Naive B cell (primary cell): ENCODE data around the gene GALNT9. TPM values are rescaled to one million over a fixed set of nuclear protein-coding genes. Genes with fewer than 3 reads are reported as not detected.
"Not testable (repeated sequence)": the region's sequence is repeated elsewhere in the genome, so short reads cannot be mapped to it uniquely, and the experiment has no call there.

Experiments
- ATAC-seq, 2 donors: fragments of 150-1000 bp; cut with Tn5 transposase; 2 replicates each; pipeline ENCODE4 v1.10.0; 2021; ENCODE audit warnings: low read depth in 2 of 2, mild to moderate bottlenecking in 2 of 2, moderate library complexity in 2 of 2
- DNase-seq: peaks from one replicate; pipeline ENCODE4 v3.0.0; 2022
- H3K27ac Mint-ChIP-seq, 6 donors: one replicate each; pipeline ENCODE4 v1.8.0; 2020 to 2022; ENCODE audit warnings: mild to moderate bottlenecking in 6 of 6, mixed read lengths in 6 of 6, moderate library complexity in 5 of 6, inconsistent platforms in 2 of 6
- H3K27me3 Mint-ChIP-seq, 3 donors: one replicate each; pipeline ENCODE4 v1.8.0; 2021 to 2022; ENCODE audit warnings: mixed read lengths in 3 of 3, mild to moderate bottlenecking in 1 of 3
- H3K36me3 Mint-ChIP-seq, 2 donors: one replicate each; pipeline ENCODE4 v1.8.0; 2020 to 2022; ENCODE audit warnings: mixed read lengths in 2 of 2, inconsistent platforms in 1 of 2, mild to moderate bottlenecking in 1 of 2
- H3K4me1 Mint-ChIP-seq, 3 donors: one replicate each; pipeline ENCODE4 v1.8.0; 2020 to 2022; ENCODE audit warnings: mixed read lengths in 3 of 3, inconsistent platforms in 1 of 3, mild to moderate bottlenecking in 1 of 3, moderate library complexity in 1 of 3
- H3K4me3 Mint-ChIP-seq, 8 donors: one replicate each; pipeline ENCODE4 v1.8.0; 2020 to 2022; ENCODE audit warnings: mild to moderate bottlenecking in 8 of 8, mixed read lengths in 8 of 8, moderate library complexity in 8 of 8, inconsistent platforms in 2 of 8
- H3K9me3 Mint-ChIP-seq, 7 donors: one replicate each; pipeline ENCODE4 v1.8.0; 2020 to 2022; ENCODE audit warnings: mixed read lengths in 7 of 7, mild to moderate bottlenecking in 5 of 7, inconsistent platforms in 2 of 7, moderate library complexity in 1 of 7
- polyA plus RNA-seq, 6 donors: library from polyadenylated mRNA; unstranded; fragments of 300-500 nt; fragmentation: Illumina TruSeq; gene quantifications; one replicate each; pipeline ENCODE4 v1.2.3, GENCODE V29; 2021; ENCODE audit warnings: low read depth in 6 of 6

GALNT9 gene
- polyA plus RNA-seq = 1 to 10 TPM in 1 of 6 donors, under 1 TPM in 2, not detected in 3; 0.43 to 3.0 (median 0.74) TPM

- peaks cover 0 to 9% (median 2%) of the 10 kb centered on the region in 3 donors for H3K4me1 Mint-ChIP-seq
- H3K27ac Mint-ChIP-seq = no peak within 1 kb of the TSS
- peak in 1 of 2 donors; percentile 21 for ATAC-seq
- peaks cover 0 to 6% (median 2%) of the 10 kb centered on the region in 7 donors for H3K9me3 Mint-ChIP-seq
- no peak for DNase-seq
- H3K27me3 Mint-ChIP-seq = peaks cover 39 to 75% (median 52%) of the 10 kb centered on the region in 3 donors
- peak within 1 kb of the TSS in 1 of 8 donors; percentile 51 for H3K4me3 Mint-ChIP-seq
- H3K36me3 Mint-ChIP-seq = peaks cover 0 to 8% of the 10 kb centered on the region in 2 donors
Measured at GRCh38 chr12:132329036-132329719, at the start of gene GALNT9. Gene GALNT9, minus strand, starts transcription at chr12:132329589. Its CDS starts 386 bp downstream, at chr12:132329203.

GRCh38 chr12:132379057-132379456 lies 49.7 kb upstream of the GALNT9 start:
- ATAC-seq, DNase-seq, H3K36me3 Mint-ChIP-seq, H3K27ac Mint-ChIP-seq, H3K4me1 Mint-ChIP-seq, H3K9me3 Mint-ChIP-seq, H3K4me3 Mint-ChIP-seq: not testable (repeated sequence)
- peaks cover 6 to 36% (median 34%) of the 10 kb centered on the region in 3 donors for H3K27me3 Mint-ChIP-seq

DNA sequence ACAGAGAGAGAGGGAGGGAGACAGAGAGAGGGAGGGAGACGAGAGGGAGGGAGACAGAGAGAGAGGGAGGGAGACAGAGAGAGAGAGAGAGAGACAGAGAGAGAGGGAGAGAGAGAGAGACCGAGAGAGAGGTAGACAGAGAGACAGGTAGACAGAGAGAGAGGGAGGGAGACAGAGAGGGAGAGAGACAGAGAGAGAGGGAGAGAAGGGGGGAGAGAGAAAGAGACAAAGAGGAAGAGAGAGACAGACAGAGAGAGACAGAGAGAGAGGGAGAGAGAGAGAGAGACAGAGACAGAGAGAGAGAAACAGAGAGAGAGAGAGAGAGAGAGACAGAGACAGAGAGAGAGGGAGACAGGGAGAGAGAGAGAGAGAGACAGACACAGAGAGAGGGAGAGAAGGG lies 47.8 kb upstream of the GALNT9 start:
- H3K27ac Mint-ChIP-seq = peak overlapping the region in 2 of 6 donors; percentile 37 to 83
- peaks cover 12 to 52% (median 51%) of the 10 kb centered on the region in 3 donors for H3K27me3 Mint-ChIP-seq
- DNase-seq (no peak), ATAC-seq (no peak)
- H3K9me3 Mint-ChIP-seq = peaks cover 0 to 4% (median 0%) of the 10 kb centered on the region in 7 donors
- no peaks in the 10 kb centered on the region for H3K4me1 Mint-ChIP-seq
- no peaks in the 10 kb centered on the region for H3K36me3 Mint-ChIP-seq
- peak overlapping the region in 1 of 8 donors; percentile 16 for H3K4me3 Mint-ChIP-seq

GRCh38 chr12:132376464-132376830 lies 47.1 kb upstream of the GALNT9 start:
- H3K36me3 Mint-ChIP-seq = no peaks in the 10 kb centered on the region
- peaks cover 13 to 57% (median 57%) of the 10 kb centered on the region in 3 donors for H3K27me3 Mint-ChIP-seq
- peak overlapping the region in 1 of 6 donors; percentile 85 for H3K27ac Mint-ChIP-seq
- peaks cover 0 to 8% (median under 1%) of the 10 kb centered on the region in 7 donors for H3K9me3 Mint-ChIP-seq
- DNase-seq = no peak
- H3K4me1 Mint-ChIP-seq = no peaks in the 10 kb centered on the region
- H3K4me3 Mint-ChIP-seq = no peak overlapping the region
- ATAC-seq = no peak

DNA sequence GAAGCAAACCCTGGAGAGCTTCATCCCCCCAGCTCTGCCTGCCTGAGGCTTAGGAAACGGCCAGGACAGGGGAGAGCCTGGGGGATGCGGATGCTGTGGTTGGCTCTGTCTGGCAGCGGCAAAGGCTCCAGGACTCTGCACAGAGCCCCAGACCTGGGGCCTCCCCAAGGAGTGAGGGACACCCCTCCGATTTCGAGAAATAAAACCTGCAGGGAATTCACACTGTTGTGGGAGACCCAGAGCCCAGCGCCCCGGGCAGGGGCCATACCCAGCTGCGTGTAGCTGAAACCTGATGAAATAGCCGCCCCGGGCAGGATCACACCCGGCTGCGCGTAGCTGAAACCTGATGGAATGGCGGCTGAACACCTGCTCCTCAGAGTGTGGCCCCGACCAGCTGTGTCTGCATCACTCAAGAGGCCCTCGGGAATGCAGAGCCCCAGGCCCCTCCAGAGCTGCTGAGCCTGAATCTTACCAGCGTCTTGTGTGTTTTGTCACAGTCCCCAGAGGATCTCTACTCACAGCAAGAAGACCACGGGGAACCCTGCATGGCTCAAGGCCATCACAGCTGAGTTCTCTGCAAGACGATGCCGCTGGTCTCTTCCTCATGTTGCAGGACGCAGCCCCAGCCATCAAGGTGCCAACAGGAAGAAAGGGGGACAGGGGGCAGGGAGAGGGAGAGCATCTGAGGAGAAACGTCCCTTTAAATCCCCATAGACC lies 46.5 kb upstream of the GALNT9 start:
- DNase-seq (no peak), ATAC-seq (no peak)
- Mint-ChIP-seq H3K27ac (no peak overlapping the region), H3K27me3 (peaks cover 19 to 63% (median 62%) of the 10 kb centered on the region in 3 donors), H3K4me3 (no peak overlapping the region), H3K36me3 (no peaks in the 10 kb centered on the region), H3K9me3 (peaks cover 0 to 10% (median 4%) of the 10 kb centered on the region in 7 donors), H3K4me1 (no peaks in the 10 kb centered on the region)

DNA sequence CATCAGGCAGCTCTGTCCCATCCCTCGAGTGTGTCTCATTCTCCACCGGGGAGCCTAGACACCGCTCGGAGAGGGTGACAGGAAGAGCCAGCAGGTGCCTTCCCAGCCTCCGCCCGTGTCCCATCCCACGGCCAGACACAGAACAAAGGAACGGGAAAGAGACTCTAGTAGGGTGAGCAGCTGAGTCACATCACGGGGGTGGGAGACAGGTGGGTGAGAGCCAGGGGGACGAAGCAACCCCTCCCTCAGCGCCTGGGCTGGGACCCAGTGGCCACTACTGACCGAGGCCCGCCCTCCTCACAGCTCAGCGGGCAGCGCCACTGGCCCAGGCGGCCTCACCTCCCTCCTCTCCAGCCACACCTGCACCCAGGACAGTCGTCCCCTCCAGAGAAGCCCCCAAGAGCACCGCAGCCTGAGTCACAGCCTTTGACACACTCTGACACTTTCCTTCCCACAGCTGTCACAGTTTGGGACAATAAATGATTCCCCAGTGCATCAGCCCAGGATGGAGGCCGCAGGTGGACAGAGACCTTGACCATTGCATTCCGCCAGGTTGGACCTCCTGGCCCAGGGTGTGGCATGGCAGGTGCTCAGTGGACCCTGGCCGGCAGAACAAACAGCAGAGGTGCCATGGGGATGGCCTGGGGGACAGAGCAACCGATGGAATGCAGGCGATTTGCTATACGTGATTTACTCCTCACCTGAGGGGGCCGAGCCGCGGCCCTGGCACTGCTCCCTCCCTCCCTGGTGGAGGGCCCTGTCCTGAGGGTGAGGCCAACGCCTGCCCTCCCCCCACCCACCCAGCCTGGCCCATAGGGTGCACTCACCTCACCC lies 45.4 kb upstream of the GALNT9 start:
- peaks cover 0 to 3% of the 10 kb centered on the region in 2 donors for H3K36me3 Mint-ChIP-seq
- no peak overlapping the region for H3K4me3 Mint-ChIP-seq
- peaks cover 29 to 74% (median 73%) of the 10 kb centered on the region in 3 donors for H3K27me3 Mint-ChIP-seq

DNA sequence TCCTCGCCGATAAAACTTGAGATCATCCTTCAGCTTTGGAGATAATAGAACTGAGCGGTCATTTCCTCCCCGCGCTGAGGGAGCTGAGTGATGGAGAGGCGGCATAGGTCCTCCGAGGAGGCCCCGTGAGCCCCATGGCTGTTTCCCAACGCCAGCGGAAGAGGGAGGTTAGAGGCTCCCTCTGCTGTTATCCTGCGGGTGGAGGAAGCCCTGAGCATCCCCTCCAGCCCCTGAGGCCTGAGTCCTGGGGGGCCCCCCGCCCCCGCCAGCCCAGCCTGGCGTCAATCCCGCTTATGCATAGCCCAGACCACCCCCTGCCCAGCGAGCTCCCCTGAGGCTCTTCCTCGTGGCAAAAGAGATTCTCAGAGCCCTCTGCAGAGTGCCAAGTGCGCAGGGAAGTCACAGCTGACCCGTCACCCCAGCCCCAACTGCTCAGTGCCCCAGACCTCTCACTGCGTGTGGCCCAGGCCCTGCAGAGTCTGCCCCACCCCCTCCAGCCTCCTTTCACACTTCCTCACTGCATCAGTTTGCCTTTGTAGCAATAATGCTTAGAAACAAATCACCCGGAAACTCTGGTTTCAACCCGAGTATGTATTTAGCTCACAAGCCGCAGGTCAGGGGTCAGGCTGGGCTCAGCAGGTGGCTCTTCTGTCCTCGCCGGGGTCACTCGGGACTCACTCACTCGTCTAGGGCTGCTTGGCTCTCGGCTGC lies 44.7 kb upstream of the GALNT9 start:
- H3K27me3 Mint-ChIP-seq = peaks cover 33 to 81% (median 79%) of the 10 kb centered on the region in 3 donors

More for the DNA sequence above, 45.4 kb upstream of the GALNT9 start:
- ATAC-seq = no peak
- Mint-ChIP-seq H3K4me1 (no peaks in the 10 kb centered on the region), H3K9me3 (peaks cover 0 to 10% (median 4%) of the 10 kb centered on the region in 7 donors), H3K27ac (no peak overlapping the region)
- DNase-seq = no peak

DNA sequence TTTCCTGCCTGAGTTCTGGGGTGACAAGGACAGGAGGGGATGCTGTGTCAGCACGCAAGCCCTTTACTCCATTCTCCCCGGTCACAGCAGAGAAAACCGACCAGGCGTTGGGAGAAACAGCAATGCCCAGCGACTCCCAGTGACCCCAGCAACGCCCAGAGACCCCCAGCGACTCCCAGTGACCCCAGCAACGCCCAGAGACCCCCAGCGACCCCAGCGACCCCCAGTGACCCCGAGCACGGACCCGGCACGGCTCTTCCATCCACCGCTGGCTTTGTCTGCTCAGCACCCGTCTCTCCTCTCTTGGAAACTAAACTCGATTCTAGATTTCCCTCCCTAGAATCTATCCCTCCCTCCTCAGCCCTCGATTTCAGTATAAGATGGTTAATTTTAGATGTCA lies 38.5 kb upstream of the GALNT9 start:
- Mint-ChIP-seq H3K9me3 (peaks cover 0 to 10% (median 4%) of the 10 kb centered on the region in 7 donors), H3K4me3 (no peak overlapping the region)

More for the DNA sequence above, 44.7 kb upstream of the GALNT9 start:
- peaks cover 0 to 3% of the 10 kb centered on the region in 2 donors for H3K36me3 Mint-ChIP-seq
- no peak overlapping the region for H3K27ac Mint-ChIP-seq
- no peaks in the 10 kb centered on the region for H3K4me1 Mint-ChIP-seq
- peaks cover 0 to 10% (median 4%) of the 10 kb centered on the region in 7 donors for H3K9me3 Mint-ChIP-seq
- no peak for ATAC-seq
- no peak for DNase-seq
- no peak overlapping the region for H3K4me3 Mint-ChIP-seq

GRCh38 chr12:132367071-132367851 lies 37.9 kb upstream of the GALNT9 start:
- no peak for DNase-seq
- Mint-ChIP-seq H3K27ac (peak overlapping the region in 1 of 6 donors; percentile 30), H3K27me3 (peaks cover 21 to 40% (median 29%) of the 10 kb centered on the region in 3 donors), H3K4me1 (no peaks in the 10 kb centered on the region), H3K9me3 (peaks cover 0 to 10% (median 4%) of the 10 kb centered on the region in 7 donors), H3K4me3 (no peak overlapping the region), H3K36me3 (peaks cover 0 to 3% of the 10 kb centered on the region in 2 donors)
- ATAC-seq = no peak

More for the DNA sequence above, 38.5 kb upstream of the GALNT9 start:
- ATAC-seq = no peak
- no peaks in the 10 kb centered on the region for H3K4me1 Mint-ChIP-seq
- peaks cover 21 to 46% (median 35%) of the 10 kb centered on the region in 3 donors for H3K27me3 Mint-ChIP-seq
- peaks cover 0 to 3% of the 10 kb centered on the region in 2 donors for H3K36me3 Mint-ChIP-seq
- no peak for DNase-seq
- H3K27ac Mint-ChIP-seq = no peak overlapping the region

- H3K4me3 Mint-ChIP-seq = no peak overlapping the region
- peaks cover 0 to 9% (median 3%) of the 10 kb centered on the region in 7 donors for H3K9me3 Mint-ChIP-seq
- peaks cover 19 to 32% (median 22%) of the 10 kb centered on the region in 3 donors for H3K27me3 Mint-ChIP-seq
- DNase-seq = no peak
- H3K4me1 Mint-ChIP-seq = no peaks in the 10 kb centered on the region
- H3K36me3 Mint-ChIP-seq = peaks cover 0 to 3% of the 10 kb centered on the region in 2 donors
- no peak overlapping the region for H3K27ac Mint-ChIP-seq
- no peak for ATAC-seq
Measured at GRCh38 chr12:132366341-132366861, 37.0 kb upstream of the GALNT9 start.

GRCh38 chr12:132365226-132365625 lies 35.8 kb upstream of the GALNT9 start:
- H3K4me3 Mint-ChIP-seq = no peak overlapping the region
- ATAC-seq (no peak), DNase-seq (no peak)
- H3K4me1 Mint-ChIP-seq = no peaks in the 10 kb centered on the region
- H3K27ac Mint-ChIP-seq = no peak overlapping the region
- peaks cover 7 to 20% (median 10%) of the 10 kb centered on the region in 3 donors for H3K27me3 Mint-ChIP-seq
- H3K9me3 Mint-ChIP-seq = peaks cover 0 to 3% (median 0%) of the 10 kb centered on the region in 7 donors
- H3K36me3 Mint-ChIP-seq = peaks cover 0 to 3% of the 10 kb centered on the region in 2 donors
